Measurements from ENCODE around the gene TMEM175. TPM values are rescaled to one million over a fixed set of nuclear protein-coding genes. Genes with fewer than 3 reads are reported as not detected.
"Not testable (repeated sequence)": the region's sequence is repeated elsewhere in the genome, so short reads cannot be mapped to it uniquely, and the experiment has no call there.

TMEM175 gene
- total RNA-seq, 1 donor from 2014 or later: 12.7 TPM

- Mint-ChIP-seq H3K36me3 (ENCODE audit: low read depth) (no peaks in the 10 kb centered on the region), H3K9me3 (no peaks in the 10 kb centered on the region), H3K27ac (no peak overlapping the region), H3K4me3 (no peak overlapping the region), H3K27me3 (peaks cover 2% of the 10 kb centered on the region), H3K4me1 (peaks cover 6% of the 10 kb centered on the region)
- no peak for DNase-seq
- intact Hi-C loops (cut with micrococcal nuclease): no loop called here
These were observed 58.6 kb downstream of the TMEM175 start for GRCh38 chr4:990746-991367.

GRCh38 chr4:991451-992296, 59.4 kb downstream of the TMEM175 start:
- no peak overlapping the region for H3K4me3 Mint-ChIP-seq
- H3K9me3 Mint-ChIP-seq: no peaks in the 10 kb centered on the region
- intact Hi-C loops (cut with micrococcal nuclease): no loop called here
- H3K4me1 Mint-ChIP-seq: peaks cover 3% of the 10 kb centered on the region
- DNase-seq: no peak
- no peak overlapping the region for H3K27ac Mint-ChIP-seq
- peaks cover 2% of the 10 kb centered on the region for H3K27me3 Mint-ChIP-seq
- H3K36me3 Mint-ChIP-seq (ENCODE audit: low read depth): no peaks in the 10 kb centered on the region

- Mint-ChIP-seq H3K4me1 (peaks cover 2% of the 10 kb centered on the region), H3K27me3 (peaks cover 6% of the 10 kb centered on the region), H3K27ac (no peak overlapping the region), H3K9me3 (no peaks in the 10 kb centered on the region), H3K4me3 (no peak overlapping the region), H3K36me3 (ENCODE audit: low read depth) (no peaks in the 10 kb centered on the region)
- intact Hi-C loops (cut with micrococcal nuclease): no loop called here
- no peak for DNase-seq
These were observed 60.2 kb downstream of the TMEM175 start for GRCh38 chr4:992297-993110.

- Mint-ChIP-seq H3K4me3 (no peak within 1 kb of the TSS), H3K27me3 (peaks cover 12% of the 10 kb centered on the region), H3K4me1 (no peaks in the 10 kb centered on the region), H3K9me3 (no peaks in the 10 kb centered on the region), H3K36me3 (ENCODE audit: low read depth) (no peaks in the 10 kb centered on the region), H3K27ac (no peak within 1 kb of the TSS)
- no peak for DNase-seq
- intact Hi-C loops (cut with micrococcal nuclease): no loop called here
These were observed 61.1 kb downstream of the TMEM175 start, which contains the start of gene SLC26A1 for GRCh38 chr4:993111-994029. Gene SLC26A1, minus strand, starts transcription at chr4:993404. Its CDS starts 1,701 bp downstream, at chr4:991703.

- H3K36me3 Mint-ChIP-seq (ENCODE audit: low read depth): no peaks in the 10 kb centered on the region
- no peak overlapping the region for H3K27ac Mint-ChIP-seq
- intact Hi-C loops (cut with micrococcal nuclease): no loop called here
- no peak for DNase-seq
- no peaks in the 10 kb centered on the region for H3K4me1 Mint-ChIP-seq
- H3K27me3 Mint-ChIP-seq: peaks cover 22% of the 10 kb centered on the region
- H3K9me3 Mint-ChIP-seq: no peaks in the 10 kb centered on the region
- H3K4me3 Mint-ChIP-seq: no peak overlapping the region
These were observed 63.2 kb downstream of the TMEM175 start for GRCh38 chr4:995311-996026.

- H3K4me1 Mint-ChIP-seq: no peaks in the 10 kb centered on the region
- H3K9me3 Mint-ChIP-seq: no peaks in the 10 kb centered on the region
- peaks cover 26% of the 10 kb centered on the region for H3K27me3 Mint-ChIP-seq
- DNase-seq: no peak
- H3K27ac Mint-ChIP-seq: no peak overlapping the region
- H3K36me3 Mint-ChIP-seq (ENCODE audit: low read depth): no peaks in the 10 kb centered on the region
- H3K4me3 Mint-ChIP-seq: no peak overlapping the region
- intact Hi-C loops (cut with micrococcal nuclease): no loop called here
These were observed 64.1 kb downstream of the TMEM175 start for GRCh38 chr4:996030-996996.

GRCh38 chr4:996997-997374, 64.7 kb downstream of the TMEM175 start:
- no peaks in the 10 kb centered on the region for H3K9me3 Mint-ChIP-seq
- intact Hi-C loops (cut with micrococcal nuclease): no loop called here
- no peak overlapping the region for H3K4me3 Mint-ChIP-seq
- no peak for DNase-seq
- no peaks in the 10 kb centered on the region for H3K4me1 Mint-ChIP-seq
- H3K27ac Mint-ChIP-seq: no peak overlapping the region
- peaks cover 28% of the 10 kb centered on the region for H3K27me3 Mint-ChIP-seq
- no peaks in the 10 kb centered on the region for H3K36me3 Mint-ChIP-seq (ENCODE audit: low read depth)

- no peak overlapping the region for H3K4me3 Mint-ChIP-seq
- no peaks in the 10 kb centered on the region for H3K9me3 Mint-ChIP-seq
- no peak for DNase-seq
- H3K27me3 Mint-ChIP-seq: peaks cover 30% of the 10 kb centered on the region
- no peak overlapping the region for H3K27ac Mint-ChIP-seq
- intact Hi-C loops (cut with micrococcal nuclease): no loop called here
- H3K36me3 Mint-ChIP-seq (ENCODE audit: low read depth): no peaks in the 10 kb centered on the region
- H3K4me1 Mint-ChIP-seq: no peaks in the 10 kb centered on the region
These were observed 65.3 kb downstream of the TMEM175 start for GRCh38 chr4:997375-998071.

GRCh38 chr4:998096-998691, 65.9 kb downstream of the TMEM175 start:
- no peak overlapping the region for H3K4me3 Mint-ChIP-seq
- H3K9me3 Mint-ChIP-seq: no peaks in the 10 kb centered on the region
- no peak overlapping the region for H3K27ac Mint-ChIP-seq
- H3K36me3 Mint-ChIP-seq (ENCODE audit: low read depth): no peaks in the 10 kb centered on the region
- intact Hi-C loops (cut with micrococcal nuclease): no loop called here
- no peak for DNase-seq
- no peaks in the 10 kb centered on the region for H3K4me1 Mint-ChIP-seq
- peaks cover 30% of the 10 kb centered on the region for H3K27me3 Mint-ChIP-seq

- H3K9me3 Mint-ChIP-seq; H3K4me1 Mint-ChIP-seq; H3K4me3 Mint-ChIP-seq; H3K27ac Mint-ChIP-seq; H3K36me3 Mint-ChIP-seq (ENCODE audit: low read depth); DNase-seq; intact Hi-C loops (cut with micrococcal nuclease): not testable (repeated sequence)
- H3K27me3 Mint-ChIP-seq: peaks cover 33% of the 10 kb centered on the region
These were observed 67.1 kb downstream of the TMEM175 start for GRCh38 chr4:999240-999863.

GRCh38 chr4:999882-1000425, 67.7 kb downstream of the TMEM175 start:
- intact Hi-C loops (cut with micrococcal nuclease): no loop called here
- Mint-ChIP-seq H3K36me3 (ENCODE audit: low read depth) (no peaks in the 10 kb centered on the region), H3K4me3 (no peak overlapping the region), H3K4me1 (no peaks in the 10 kb centered on the region), H3K27ac (no peak overlapping the region), H3K27me3 (peaks cover 35% of the 10 kb centered on the region), H3K9me3 (no peaks in the 10 kb centered on the region)
- DNase-seq: no peak
